GM12801 (cell line): ENCODE data around the gene RFLNA.

Source experiments
- TF ChIP-seq, protein P1 (sequence below): IDR thresholded peaks from one replicate; pipeline ENCODE4 v1.5.1; 2011; ENCODE audit warnings: control low read depth; ENCODE audit not compliant: insufficient read length; ENCODE audit errors: extremely low read depth

Gene RFLNA

DNA sequence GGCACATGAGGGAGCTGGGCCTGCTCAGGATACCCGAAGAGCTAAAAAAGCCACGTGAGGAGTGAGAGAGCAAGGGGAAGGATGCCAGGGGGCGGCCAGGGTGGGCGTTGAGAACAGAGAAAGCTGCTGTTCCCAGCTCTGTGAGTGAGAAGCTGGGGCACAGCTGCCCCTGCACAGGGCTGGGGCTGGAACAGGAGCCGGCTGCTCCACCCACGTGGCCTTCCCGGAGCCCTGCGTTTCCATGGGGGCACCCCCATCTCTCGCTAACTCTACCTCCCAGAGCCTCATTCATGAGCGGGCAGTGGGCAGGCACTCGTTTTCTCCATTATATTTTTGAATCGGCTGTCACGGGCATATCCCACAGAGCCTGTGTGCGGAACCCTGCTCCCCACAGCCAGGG, 42.7 kb downstream of the RFLNA start:
- TF ChIP-seq, protein P1, sequence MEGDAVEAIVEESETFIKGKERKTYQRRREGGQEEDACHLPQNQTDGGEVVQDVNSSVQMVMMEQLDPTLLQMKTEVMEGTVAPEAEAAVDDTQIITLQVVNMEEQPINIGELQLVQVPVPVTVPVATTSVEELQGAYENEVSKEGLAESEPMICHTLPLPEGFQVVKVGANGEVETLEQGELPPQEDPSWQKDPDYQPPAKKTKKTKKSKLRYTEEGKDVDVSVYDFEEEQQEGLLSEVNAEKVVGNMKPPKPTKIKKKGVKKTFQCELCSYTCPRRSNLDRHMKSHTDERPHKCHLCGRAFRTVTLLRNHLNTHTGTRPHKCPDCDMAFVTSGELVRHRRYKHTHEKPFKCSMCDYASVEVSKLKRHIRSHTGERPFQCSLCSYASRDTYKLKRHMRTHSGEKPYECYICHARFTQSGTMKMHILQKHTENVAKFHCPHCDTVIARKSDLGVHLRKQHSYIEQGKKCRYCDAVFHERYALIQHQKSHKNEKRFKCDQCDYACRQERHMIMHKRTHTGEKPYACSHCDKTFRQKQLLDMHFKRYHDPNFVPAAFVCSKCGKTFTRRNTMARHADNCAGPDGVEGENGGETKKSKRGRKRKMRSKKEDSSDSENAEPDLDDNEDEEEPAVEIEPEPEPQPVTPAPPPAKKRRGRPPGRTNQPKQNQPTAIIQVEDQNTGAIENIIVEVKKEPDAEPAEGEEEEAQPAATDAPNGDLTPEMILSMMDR: no peak

DNA sequence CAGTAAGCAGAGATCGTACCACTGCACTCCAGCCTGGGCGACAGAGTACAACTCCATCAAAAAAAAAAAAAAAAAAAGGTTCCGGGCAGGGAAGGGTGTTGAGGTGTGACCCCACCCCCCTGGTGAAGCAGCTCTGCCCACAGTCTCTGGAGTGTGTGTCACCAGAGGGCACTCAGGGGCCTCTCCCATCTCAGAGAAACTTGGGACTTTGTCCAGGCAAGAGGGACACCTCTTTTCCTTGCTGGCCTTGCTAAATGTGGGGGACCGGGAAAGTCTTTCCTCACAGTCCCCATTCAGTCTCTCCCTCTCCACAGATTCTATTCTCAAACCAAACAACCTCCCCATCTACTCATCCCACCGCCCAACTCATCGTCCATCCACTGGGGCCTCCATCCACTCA, 43.6 kb downstream of the RFLNA start:
- TF ChIP-seq, protein P1: no peak

DNA sequence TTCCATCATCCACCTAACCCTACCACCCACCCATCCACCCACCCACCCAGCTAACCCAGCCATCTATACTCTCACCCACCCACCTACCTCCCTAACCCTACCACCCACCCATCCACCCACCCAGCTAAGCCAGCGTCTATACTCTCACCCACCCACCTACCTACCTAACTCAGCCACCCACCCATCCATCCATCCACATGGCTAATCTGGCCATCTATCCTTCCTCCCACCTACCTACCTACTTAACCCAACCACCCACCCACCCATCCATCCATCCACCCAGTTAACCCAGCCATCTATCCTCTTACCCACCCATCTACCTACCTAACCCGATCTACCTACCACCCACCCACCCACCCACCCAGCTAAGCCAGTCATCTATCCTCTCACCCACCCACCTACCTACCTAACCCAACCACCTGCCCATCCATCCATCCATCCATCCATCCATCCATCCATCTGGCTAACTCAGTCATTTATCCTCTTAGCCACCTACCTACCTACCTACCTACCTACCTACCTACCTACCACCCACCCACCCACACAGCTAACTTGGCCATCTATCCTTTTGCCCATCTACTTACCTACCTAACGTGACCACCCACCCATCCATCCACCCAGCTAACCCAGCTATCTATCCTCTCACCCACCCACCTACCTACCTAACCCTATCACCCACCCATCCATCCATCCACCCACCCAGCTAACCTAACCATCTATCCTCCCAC, 44.1 kb downstream of the RFLNA start:
- TF ChIP-seq, protein P1: no peak

DNA sequence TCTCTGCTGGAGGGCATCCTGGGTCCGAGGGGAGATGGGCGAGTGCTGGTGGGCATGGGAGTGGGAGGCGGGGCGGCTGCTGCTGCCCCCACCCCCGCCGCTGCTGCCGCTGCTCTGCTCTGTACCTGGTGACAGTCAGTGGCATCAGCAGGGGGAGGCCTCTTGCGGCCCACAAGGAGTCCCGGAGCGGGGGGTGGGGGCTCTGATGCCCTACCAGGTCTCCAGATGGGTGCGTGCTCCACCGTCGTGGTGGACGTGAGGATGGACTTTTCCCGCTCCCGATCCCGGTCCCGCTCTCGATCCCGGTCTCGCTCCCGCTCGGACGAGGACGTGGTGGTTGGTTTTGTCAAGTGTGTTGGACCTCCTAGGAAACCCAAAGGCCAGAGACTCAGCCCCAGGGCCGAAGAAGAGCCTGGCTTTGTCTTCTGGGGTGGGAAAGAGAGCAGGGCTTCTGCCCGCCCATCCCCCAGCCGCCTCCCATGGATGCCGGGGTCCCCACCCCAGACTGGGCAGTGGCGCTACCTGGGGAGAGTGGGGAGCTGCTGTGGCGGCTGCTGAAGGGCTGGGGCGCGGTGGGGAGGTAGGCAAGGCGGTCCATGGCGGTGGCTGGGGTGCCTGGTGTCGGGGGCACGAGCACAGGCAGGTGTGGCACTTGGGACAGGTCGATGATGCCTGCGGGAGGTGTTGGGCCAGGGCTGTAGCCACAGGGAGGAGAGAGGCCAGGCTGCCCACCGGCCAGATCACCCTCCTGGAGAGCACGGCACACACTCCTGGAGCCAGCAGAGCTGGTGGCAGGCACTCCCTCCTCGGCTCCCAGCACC, 45.4 kb downstream of the RFLNA start:
- TF ChIP-seq, protein P1: no peak

DNA sequence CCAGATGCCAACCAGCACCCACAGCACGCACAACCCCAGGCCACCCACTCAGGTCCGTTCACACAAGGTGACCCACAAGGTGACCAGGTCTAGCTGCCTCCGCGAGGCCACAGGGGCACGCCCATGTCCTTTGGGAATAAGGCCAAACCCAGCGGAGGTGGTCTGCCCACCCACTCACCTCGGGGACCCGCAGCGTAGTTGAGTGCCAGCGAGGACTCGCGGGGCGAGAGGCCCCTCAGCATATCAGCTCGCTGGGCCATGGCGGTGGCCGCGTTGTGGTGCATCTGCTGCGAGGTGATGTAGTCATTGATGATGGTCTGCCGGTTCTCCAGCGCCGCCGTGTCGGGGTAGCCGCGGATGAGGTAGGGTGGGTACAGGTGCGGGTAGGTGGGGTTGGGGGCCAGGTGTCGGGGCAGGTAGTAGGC, 46.8 kb downstream of the RFLNA start:
- TF ChIP-seq, protein P1: no peak

DNA sequence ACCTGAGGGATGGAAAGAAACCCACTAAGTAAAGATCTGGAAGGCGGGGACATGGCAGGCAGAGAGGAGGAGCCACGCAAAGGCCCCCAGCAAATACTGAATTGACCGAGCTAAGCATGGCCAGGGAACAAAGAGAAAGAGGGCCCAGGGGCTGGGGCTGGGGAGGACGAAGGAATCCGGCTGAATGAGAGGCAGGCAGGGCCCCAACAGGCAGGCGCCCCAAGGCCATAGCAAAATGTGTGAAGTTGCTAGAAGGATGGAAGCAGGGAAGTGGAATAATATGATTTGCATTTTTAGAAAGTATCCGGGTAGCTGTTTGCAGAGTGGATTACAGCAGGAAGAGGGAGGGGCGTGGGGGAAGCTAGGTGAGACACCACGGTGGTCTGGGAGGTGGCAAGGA, 49.1 kb downstream of the RFLNA start:
- TF ChIP-seq, protein P1: no peak

DNA sequence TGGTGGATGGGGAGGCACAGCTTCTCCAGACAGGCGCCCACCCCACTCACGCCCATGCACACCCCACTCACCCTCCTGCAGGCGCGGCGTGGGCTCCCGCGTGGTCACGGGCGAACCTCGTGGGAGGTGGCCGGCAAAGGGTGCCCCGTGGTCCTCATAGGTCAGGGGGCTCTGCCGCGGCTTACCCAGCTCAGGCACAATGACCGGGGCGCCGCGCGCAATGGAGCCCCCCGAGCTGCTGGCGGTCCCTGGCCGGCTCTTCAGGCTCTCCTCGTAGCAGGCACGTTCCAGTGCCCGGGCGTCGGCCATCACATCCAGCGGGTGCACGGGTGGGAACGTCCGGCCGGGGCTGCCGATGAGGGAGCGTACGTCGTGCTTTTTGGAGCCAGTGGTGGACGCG, 49.6 kb downstream of the RFLNA start:
- TF ChIP-seq, protein P1: no peak
